ENCODE measurements around the gene TUT4. TPM values are rescaled to one million over a fixed set of nuclear protein-coding genes. Genes with fewer than 3 reads are reported as not detected.
"Not testable (repeated sequence)": the region's sequence is repeated elsewhere in the genome, so short reads cannot be mapped to it uniquely, and the experiment has no call there.

Gene TUT4
- total RNA-seq, 1 donor from 2014 or later, result 139 TPM

- no peak overlapping the region for H3K27ac Mint-ChIP-seq
- no peak overlapping the region for H3K4me3 Mint-ChIP-seq (ENCODE audit: low read depth)
- peaks cover 3% of the 10 kb centered on the region for H3K4me1 Mint-ChIP-seq (ENCODE audit: low read depth)
- no peaks in the 10 kb centered on the region for H3K9me3 Mint-ChIP-seq (ENCODE audit: low read depth)
- no peaks in the 10 kb centered on the region for H3K36me3 Mint-ChIP-seq (ENCODE audit: insufficient read depth)
- peaks cover 4% of the 10 kb centered on the region for H3K27me3 Mint-ChIP-seq
- TF ChIP-seq CTCF (IDR thresholded peaks at IDR 0.05; ENCODE audit: unreplicated experiment), result no peak
- no peak for DNase-seq (ENCODE audit: low spot score, unreplicated experiment)
These were observed 29.3 kb upstream of the TUT4 start for GRCh38 chr1:52582116-52582696.

GRCh38 chr1:52580283-52580682 is 27.4 kb upstream of the TUT4 start:
- no peaks in the 10 kb centered on the region for H3K36me3 Mint-ChIP-seq (ENCODE audit: insufficient read depth)
- H3K27ac Mint-ChIP-seq, result no peak overlapping the region
- DNase-seq (ENCODE audit: low spot score, unreplicated experiment), result no peak
- H3K9me3 Mint-ChIP-seq (ENCODE audit: low read depth), result no peaks in the 10 kb centered on the region
- H3K27me3 Mint-ChIP-seq, result peaks cover 4% of the 10 kb centered on the region
- peaks cover 4% of the 10 kb centered on the region for H3K4me1 Mint-ChIP-seq (ENCODE audit: low read depth)
- no peak overlapping the region for H3K4me3 Mint-ChIP-seq (ENCODE audit: low read depth)
- no peak for TF ChIP-seq CTCF (IDR thresholded peaks at IDR 0.05; ENCODE audit: unreplicated experiment)

- Mint-ChIP-seq H3K36me3 (ENCODE audit: insufficient read depth) (no peaks in the 10 kb centered on the region), H3K9me3 (ENCODE audit: low read depth) (no peaks in the 10 kb centered on the region), H3K4me3 (ENCODE audit: low read depth) (no peak overlapping the region), H3K4me1 (ENCODE audit: low read depth) (peaks cover 4% of the 10 kb centered on the region), H3K27me3 (peaks cover 4% of the 10 kb centered on the region), H3K27ac (no peak overlapping the region)
- no peak for TF ChIP-seq CTCF (IDR thresholded peaks at IDR 0.05; ENCODE audit: unreplicated experiment)
- DNase-seq (ENCODE audit: low spot score, unreplicated experiment), result no peak
These were observed 26.5 kb upstream of the TUT4 start for GRCh38 chr1:52579415-52579814.

GRCh38 chr1:52578066-52578465 is 25.2 kb upstream of the TUT4 start:
- not testable (repeated sequence) for DNase-seq (ENCODE audit: low spot score, unreplicated experiment); H3K4me3 Mint-ChIP-seq (ENCODE audit: low read depth); H3K36me3 Mint-ChIP-seq (ENCODE audit: insufficient read depth); H3K9me3 Mint-ChIP-seq (ENCODE audit: low read depth); H3K4me1 Mint-ChIP-seq (ENCODE audit: low read depth); H3K27ac Mint-ChIP-seq; H3K27me3 Mint-ChIP-seq

- H3K36me3 Mint-ChIP-seq (ENCODE audit: insufficient read depth), result no peaks in the 10 kb centered on the region
- H3K4me1 Mint-ChIP-seq (ENCODE audit: low read depth), result peaks cover 4% of the 10 kb centered on the region
- H3K27ac Mint-ChIP-seq, result no peak overlapping the region
- H3K4me3 Mint-ChIP-seq (ENCODE audit: low read depth), result no peak overlapping the region
- no peak for DNase-seq (ENCODE audit: low spot score, unreplicated experiment)
- peaks cover 4% of the 10 kb centered on the region for H3K27me3 Mint-ChIP-seq
- H3K9me3 Mint-ChIP-seq (ENCODE audit: low read depth), result no peaks in the 10 kb centered on the region
- TF ChIP-seq CTCF (IDR thresholded peaks at IDR 0.05; ENCODE audit: unreplicated experiment), result no peak
These were observed 23.2 kb upstream of the TUT4 start for GRCh38 chr1:52576074-52576473.

GRCh38 chr1:52574594-52574993 is 21.7 kb upstream of the TUT4 start:
- H3K9me3 Mint-ChIP-seq (ENCODE audit: low read depth), result no peaks in the 10 kb centered on the region
- peaks cover 6% of the 10 kb centered on the region for H3K27me3 Mint-ChIP-seq
- H3K4me1 Mint-ChIP-seq (ENCODE audit: low read depth), result peaks cover 4% of the 10 kb centered on the region
- H3K27ac Mint-ChIP-seq, result no peak overlapping the region
- H3K4me3 Mint-ChIP-seq (ENCODE audit: low read depth), result no peak overlapping the region
- TF ChIP-seq CTCF (IDR thresholded peaks at IDR 0.05; ENCODE audit: unreplicated experiment), result no peak
- DNase-seq (ENCODE audit: low spot score, unreplicated experiment), result no peak
- no peaks in the 10 kb centered on the region for H3K36me3 Mint-ChIP-seq (ENCODE audit: insufficient read depth)

Data from progenitor cell of endocrine pancreas (in vitro differentiated cells).